Stimulated activated naive CD4-positive, alpha-beta T cell (primary cell): Measurements from ENCODE around the gene NTN5.
"Not testable (repeated sequence)": the region's sequence is repeated elsewhere in the genome, so short reads cannot be mapped to it uniquely, and the experiment has no call there.

ENCODE experiments used
- DNase-seq, 6 experiments: peaks; one replicate each; lab custom pipeline; 2025; lab: John Stamatoyannopoulos, UW

Gene NTN5

GRCh38 chr19:48672994-48673393 is at the start of gene NTN5:
NTN5 (minus strand) TSS chr19:48673017; CDS start chr19:48670986, 2,031 bp downstream.
- DNase-seq: no peak

DNA sequence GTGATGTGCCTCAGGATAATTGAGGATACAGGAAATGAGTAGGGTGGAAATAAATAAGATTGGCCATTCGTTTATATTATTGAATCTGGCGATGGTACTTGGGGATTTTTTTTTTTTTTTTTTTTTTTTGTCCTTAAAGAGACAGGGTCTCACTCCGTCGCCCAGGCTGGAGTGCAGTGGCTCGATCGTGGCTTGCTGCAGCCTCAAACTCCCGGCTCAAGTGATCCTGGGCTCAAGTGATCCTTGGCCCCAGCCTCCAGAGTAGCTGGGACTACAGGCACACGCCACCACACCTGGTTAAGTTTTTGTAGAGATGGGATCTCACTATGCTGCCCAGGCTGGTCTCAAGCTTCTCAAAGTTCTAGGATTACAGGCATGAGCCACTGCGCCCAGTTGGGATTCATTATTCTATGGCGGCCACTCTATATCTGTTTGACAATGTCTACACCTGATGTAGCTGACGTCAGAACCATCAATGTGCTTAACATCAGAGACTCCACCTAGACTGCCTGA is 49.4 kb upstream of the NTN5 start:
- no peak for DNase-seq

DNA sequence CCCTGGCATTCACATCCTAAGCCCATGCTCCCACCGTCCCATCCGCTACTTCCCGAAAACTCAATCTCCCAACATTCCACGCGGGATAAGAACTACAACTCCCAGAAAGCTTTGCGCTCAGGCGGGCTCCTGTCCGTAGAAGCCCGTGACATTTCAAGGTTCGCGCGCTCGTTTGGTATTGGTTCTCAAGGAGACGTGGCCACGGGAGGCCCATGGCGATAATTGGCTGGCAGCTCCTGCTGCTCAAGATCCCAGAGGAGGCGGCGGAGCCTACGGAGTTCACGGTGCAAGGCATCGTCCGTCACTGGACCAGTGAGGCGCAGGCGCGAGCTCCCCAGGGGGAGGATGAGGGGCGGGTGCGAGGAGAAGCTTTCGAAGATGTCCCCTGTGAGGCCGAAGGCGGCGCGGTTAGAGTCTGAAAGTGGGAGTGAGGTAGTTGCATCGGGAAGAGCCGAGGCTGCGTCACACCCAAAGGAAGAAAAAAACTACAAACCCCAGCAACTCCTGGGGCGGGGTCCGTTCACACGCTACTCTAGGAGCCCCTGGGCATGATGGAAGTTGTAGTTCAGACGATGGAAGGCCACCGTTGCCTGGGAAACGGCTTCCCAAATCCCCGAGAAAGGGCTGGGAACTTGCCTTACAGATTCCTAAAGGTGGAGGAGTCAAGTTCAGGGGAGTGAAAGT is 47.9 kb upstream of the NTN5 start:
- peak; percentile 83 to 97 (median 88) for DNase-seq

- no peak for DNase-seq
These were observed 47.4 kb upstream of the NTN5 start for GRCh38 chr19:48720251-48720612.

GRCh38 chr19:48719263-48720171 is 46.7 kb upstream of the NTN5 start, which contains the start of gene MAMSTR:
MAMSTR (minus strand) TSS chr19:48719725; CDS start chr19:48719031, 694 bp downstream.
- no peak for DNase-seq

GRCh38 chr19:48718711-48719231 is 46.0 kb upstream of the NTN5 start:
- DNase-seq: no peak

DNA sequence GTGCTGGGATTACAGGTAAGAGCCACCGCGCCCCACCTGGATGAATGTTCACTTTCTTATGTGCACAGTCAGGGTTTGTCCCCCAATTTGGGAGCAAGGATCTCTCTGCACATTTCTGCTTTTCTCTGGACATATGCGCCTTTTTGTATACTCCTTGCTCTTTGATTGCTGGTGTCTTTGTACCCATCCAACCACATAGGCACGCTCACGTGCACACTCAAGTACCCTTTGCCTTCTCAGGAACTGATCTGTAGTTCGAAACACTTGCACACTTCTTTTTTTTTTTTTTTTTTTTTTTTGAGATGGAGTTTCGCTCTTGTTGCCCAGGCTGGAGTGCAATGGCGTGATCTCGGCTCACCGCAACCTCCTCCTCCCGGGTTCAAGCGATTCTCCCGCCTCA is 45.3 kb upstream of the NTN5 start:
- not testable (repeated sequence) for DNase-seq

GRCh38 chr19:48716562-48717291 is 43.9 kb upstream of the NTN5 start:
- DNase-seq: no peak

- DNase-seq: no peak
These were observed 42.9 kb upstream of the NTN5 start for GRCh38 chr19:48715681-48716171.

GRCh38 chr19:48714759-48715675 is 42.2 kb upstream of the NTN5 start:
- no peak for DNase-seq

- peak; percentile 92 to 97 (median 95) for DNase-seq
These were observed 41.3 kb upstream of the NTN5 start for GRCh38 chr19:48713864-48714755.

- DNase-seq: no peak
These were observed 40.4 kb upstream of the NTN5 start for GRCh38 chr19:48713041-48713863.

DNA sequence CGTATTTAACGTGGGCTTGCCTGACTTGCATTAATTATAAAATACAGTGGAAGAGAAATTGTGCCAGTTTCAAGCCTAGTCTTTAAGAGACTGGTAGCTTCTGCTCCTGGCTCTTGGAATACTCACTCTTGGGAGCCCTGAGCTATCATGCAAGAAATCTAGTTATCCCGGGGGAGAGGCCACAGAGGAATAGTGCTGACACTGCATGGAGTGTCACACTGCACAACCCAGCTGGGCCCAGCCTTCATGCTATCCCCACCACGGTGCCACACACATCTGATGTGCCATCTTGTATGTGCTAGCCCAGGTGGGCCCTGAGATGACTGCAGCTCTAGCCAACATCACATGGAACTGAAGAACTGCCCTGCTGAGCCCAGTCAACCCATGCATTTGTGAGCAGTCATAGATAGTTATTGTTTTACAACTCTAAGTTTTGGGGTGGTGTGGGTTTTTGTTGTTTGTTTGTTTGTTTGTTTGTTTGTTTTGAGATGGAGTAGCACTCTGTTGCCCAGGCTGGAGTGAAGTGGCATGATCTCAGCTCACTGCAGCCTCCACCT is 38.4 kb upstream of the NTN5 start:
- no peak for DNase-seq

DNA sequence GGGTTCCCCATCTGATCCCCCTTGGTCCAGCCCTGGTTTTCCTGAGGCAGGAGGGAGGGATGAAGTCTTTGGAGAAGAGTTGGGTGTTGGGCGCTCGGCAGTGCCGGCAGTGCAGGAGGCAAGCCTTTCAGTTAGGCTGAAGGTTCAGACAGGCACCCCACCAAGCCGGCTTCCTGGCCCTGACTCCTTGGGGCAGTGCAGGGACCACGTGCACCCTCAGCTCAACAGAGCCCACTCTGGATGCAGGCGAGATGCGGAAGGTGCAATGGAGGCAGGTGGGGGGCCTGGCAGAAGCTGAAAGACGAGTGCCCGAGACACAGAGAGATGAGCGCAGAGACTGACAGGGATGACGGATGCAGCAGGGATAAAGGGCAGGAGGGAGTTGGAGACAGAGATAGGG is 35.7 kb upstream of the NTN5 start:
- no peak for DNase-seq

DNA sequence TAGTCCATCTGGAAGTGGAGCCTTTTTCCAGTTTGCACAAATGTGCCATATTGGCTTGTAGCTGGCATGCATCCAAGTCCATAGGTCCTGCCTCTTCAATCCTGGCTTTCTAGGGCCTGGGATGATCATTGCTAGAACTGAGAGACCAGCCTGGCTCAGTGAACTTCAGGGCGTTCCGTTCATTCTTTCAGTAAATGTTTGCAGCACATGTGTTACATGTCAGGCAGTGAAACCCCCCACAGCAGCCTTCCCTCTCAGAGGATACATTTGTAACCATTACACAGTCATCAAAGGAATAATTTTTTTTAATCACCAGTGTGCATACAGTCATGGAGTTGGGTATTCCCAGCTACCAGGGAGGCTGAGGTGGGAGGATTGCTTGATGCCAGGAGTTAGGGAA is 32.6 kb upstream of the NTN5 start:
- no peak for DNase-seq

- no peak for DNase-seq
These were observed 30.5 kb upstream of the NTN5 start for GRCh38 chr19:48703316-48703715.

GRCh38 chr19:48702701-48703100 is 29.9 kb upstream of the NTN5 start:
- DNase-seq: no peak

DNA sequence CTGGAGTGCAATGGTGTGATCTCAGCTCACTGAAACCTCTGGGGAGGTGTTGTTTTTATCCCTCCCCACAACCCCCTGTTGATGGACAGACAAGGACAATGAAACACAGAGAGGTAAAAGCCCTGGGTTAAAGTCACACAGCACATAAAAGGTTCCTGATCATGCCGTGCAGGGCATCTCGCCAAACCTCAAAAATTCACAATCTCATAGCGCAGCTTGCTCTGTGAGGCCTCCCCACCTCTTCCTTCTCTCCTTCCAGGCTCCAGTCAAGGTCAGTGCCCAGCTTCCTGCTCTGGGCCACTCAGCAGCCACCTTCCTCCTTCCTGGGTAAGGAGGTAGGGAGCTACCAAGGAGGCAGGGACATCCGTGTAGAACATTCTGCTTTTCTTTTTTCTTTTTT is 25.2 kb upstream of the NTN5 start:
- DNase-seq: no peak
